HFFc6 (cell line): ENCODE measurements around the gene FOXP1. TPM values are rescaled to one million over a fixed set of nuclear protein-coding genes. Genes with fewer than 3 reads are reported as not detected.

Experiments used
- DNase-seq: peaks from one replicate; pipeline ENCODE4 v3.0.0-alpha.2; 2018
- H3K27ac Mint-ChIP-seq: 2 replicates; pipeline ENCODE4 v1.8.0; 2020; ENCODE audit warnings: mild to moderate bottlenecking, mixed read lengths
- H3K27me3 Mint-ChIP-seq: 2 replicates; pipeline ENCODE4 v1.8.0; 2021; ENCODE audit warnings: mild to moderate bottlenecking, moderate library complexity, mixed read lengths; ENCODE audit not compliant: insufficient read depth
- H3K36me3 Mint-ChIP-seq: 2 replicates; pipeline ENCODE4 v1.8.0; 2021; ENCODE audit warnings: low read depth, mixed read lengths
- H3K4me1 Mint-ChIP-seq: 2 replicates; pipeline ENCODE4 v1.8.0; 2020; ENCODE audit warnings: low read depth, mixed read lengths
- H3K4me3 Mint-ChIP-seq: 2 replicates; pipeline ENCODE4 v1.8.0; 2020; ENCODE audit warnings: mild to moderate bottlenecking, moderate library complexity, mixed read lengths
- H3K9me3 Mint-ChIP-seq: 2 replicates; pipeline ENCODE4 v1.8.0; 2020; ENCODE audit warnings: mild to moderate bottlenecking, mixed read lengths
- total RNA-seq, 6 experiments: library from RNA; stranded (reverse); fragmentation: NEBNext Ultra II Directional; extraction: Animal tissue kit (Norgen Biotek cat#: 25700); gene quantifications; 2 replicates in 1 of 6; 3 replicates in 5 of 6; pipeline ENCODE4 v1.2.3, GENCODE V29; 2021
- TF ChIP-seq, protein P1 (sequence below): fragments of 200-600 bp; sonication (generic); IDR thresholded peaks from 2 replicates; pipeline ENCODE4 v1.5.0; 2021; ENCODE audit warnings: antibody characterized with exemption, mild to moderate bottlenecking

Gene FOXP1
- total RNA-seq, 6 experiments from 2014 or later = 32.2 to 59.3 (median 52.0) TPM

DNA sequence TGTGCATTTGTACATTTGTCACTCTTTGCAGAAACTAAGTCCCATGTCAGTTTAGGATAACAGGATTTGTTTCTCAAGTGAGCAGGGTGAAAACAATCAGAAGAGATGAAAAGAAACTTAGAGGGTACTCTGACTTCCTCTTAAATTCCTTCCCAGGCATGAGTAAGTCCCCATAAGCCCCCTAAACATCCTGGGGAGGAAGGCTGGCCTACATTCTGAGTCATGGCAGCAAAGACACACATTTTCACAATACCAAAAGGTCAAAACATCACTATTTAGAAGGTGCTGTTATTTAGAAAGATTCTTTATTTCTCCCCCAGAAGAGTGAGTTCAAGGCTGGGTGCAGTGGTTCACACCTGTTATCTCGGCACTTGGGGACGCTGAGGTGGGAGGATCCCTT lies 7.6 kb upstream of the FOXP1 start:
- no peak for DNase-seq
- Mint-ChIP-seq H3K27ac (no peak overlapping the region; the same call in 1 of the 2 replicates), H3K36me3 (0 out of 2 replicates have a peak, but pooled peaks cover 6% of the 10 kb centered on the region), H3K4me3 (no peak overlapping the region), H3K27me3 (no peaks in the 10 kb centered on the region; the same call in 1 of the 2 replicates), H3K4me1 (peaks cover 37% of the 10 kb centered on the region), H3K9me3 (no peaks in the 10 kb centered on the region)
- TF ChIP-seq, protein P1, sequence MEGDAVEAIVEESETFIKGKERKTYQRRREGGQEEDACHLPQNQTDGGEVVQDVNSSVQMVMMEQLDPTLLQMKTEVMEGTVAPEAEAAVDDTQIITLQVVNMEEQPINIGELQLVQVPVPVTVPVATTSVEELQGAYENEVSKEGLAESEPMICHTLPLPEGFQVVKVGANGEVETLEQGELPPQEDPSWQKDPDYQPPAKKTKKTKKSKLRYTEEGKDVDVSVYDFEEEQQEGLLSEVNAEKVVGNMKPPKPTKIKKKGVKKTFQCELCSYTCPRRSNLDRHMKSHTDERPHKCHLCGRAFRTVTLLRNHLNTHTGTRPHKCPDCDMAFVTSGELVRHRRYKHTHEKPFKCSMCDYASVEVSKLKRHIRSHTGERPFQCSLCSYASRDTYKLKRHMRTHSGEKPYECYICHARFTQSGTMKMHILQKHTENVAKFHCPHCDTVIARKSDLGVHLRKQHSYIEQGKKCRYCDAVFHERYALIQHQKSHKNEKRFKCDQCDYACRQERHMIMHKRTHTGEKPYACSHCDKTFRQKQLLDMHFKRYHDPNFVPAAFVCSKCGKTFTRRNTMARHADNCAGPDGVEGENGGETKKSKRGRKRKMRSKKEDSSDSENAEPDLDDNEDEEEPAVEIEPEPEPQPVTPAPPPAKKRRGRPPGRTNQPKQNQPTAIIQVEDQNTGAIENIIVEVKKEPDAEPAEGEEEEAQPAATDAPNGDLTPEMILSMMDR = no peak

DNA sequence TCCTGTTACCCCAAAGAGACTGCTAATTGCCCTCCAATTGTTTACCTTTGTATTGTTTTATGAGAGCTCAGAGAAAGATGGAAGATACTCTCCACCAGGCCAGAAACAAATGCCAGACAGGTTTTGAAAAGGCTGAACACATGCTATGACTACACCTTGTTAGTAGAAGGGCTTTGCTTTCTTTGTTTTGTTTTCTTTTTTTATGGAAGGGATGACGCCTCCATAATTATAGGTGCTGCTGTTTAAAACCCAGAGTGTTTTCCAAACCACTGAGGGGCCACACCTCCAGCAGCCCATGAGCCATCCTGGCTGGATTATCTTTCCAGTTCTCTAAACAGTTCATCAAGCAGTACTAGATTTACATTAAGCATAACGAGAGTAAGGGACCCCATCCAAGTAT lies 5.6 kb upstream of the FOXP1 start:
- no peaks in the 10 kb centered on the region; the same call in 1 of the 2 replicates for H3K27me3 Mint-ChIP-seq
- TF ChIP-seq, protein P1 = no peak
- no peaks in the 10 kb centered on the region for H3K36me3 Mint-ChIP-seq
- no peak overlapping the region for H3K4me3 Mint-ChIP-seq
- H3K27ac Mint-ChIP-seq = no peak overlapping the region
- no peaks in the 10 kb centered on the region for H3K9me3 Mint-ChIP-seq
- DNase-seq = no peak
- peaks cover 56% of the 10 kb centered on the region for H3K4me1 Mint-ChIP-seq

DNA sequence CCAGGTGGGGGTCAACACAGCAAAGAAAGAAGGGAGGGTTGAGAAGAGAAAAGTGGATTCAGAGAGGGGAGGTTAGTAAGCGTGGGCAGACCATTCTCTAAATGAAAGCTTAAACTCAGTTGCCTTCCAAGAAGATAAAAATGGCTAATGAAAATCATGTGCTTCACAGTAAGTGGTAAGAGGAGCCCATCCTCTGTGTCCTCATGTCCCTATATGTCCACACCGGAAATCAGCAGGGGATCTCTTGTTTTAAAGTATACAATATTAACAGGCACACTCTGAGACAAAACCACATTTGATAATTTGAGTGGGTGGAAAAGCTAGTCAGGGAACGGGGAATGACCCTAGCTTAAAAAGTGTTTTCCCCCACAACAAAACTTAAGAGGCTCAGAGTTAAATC lies 4.4 kb upstream of the FOXP1 start:
- H3K9me3 Mint-ChIP-seq = no peaks in the 10 kb centered on the region
- no peak for DNase-seq
- H3K4me1 Mint-ChIP-seq = peaks cover 57% of the 10 kb centered on the region
- no peak overlapping the region for H3K4me3 Mint-ChIP-seq
- H3K27me3 Mint-ChIP-seq = no peaks in the 10 kb centered on the region; the same call in 1 of the 2 replicates
- TF ChIP-seq, protein P1 = no peak
- H3K36me3 Mint-ChIP-seq = no peaks in the 10 kb centered on the region
- H3K27ac Mint-ChIP-seq = no peak overlapping the region; the same call in 1 of the 2 replicates

DNA sequence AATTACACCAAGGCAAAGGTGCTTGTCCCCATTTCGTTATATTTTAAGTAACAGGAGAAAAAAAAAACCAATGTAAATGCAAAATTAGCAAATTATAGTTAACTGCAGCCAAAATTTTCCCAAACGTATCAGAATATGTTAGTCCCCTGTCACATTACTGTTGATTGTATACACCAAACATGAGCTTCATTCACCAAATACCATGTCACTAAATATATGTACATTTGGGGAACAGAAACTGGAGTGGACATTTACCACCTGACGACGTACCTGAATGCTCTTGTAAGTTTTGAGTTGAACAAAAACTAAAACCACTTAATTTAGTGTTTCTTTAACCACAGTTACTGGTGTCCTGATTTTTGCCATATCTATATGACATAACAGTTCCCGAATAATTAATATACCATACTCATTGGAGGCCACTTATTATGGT lies 3.3 kb upstream of the FOXP1 start:
- H3K4me3 Mint-ChIP-seq = no peak overlapping the region
- H3K4me1 Mint-ChIP-seq = peaks cover 56% of the 10 kb centered on the region
- H3K27me3 Mint-ChIP-seq = no peaks in the 10 kb centered on the region; the same call in 1 of the 2 replicates
- no peak overlapping the region for H3K27ac Mint-ChIP-seq
- no peaks in the 10 kb centered on the region for H3K9me3 Mint-ChIP-seq
- H3K36me3 Mint-ChIP-seq = no peaks in the 10 kb centered on the region
- DNase-seq = no peak
- TF ChIP-seq, protein P1 = peak; percentile 57

DNA sequence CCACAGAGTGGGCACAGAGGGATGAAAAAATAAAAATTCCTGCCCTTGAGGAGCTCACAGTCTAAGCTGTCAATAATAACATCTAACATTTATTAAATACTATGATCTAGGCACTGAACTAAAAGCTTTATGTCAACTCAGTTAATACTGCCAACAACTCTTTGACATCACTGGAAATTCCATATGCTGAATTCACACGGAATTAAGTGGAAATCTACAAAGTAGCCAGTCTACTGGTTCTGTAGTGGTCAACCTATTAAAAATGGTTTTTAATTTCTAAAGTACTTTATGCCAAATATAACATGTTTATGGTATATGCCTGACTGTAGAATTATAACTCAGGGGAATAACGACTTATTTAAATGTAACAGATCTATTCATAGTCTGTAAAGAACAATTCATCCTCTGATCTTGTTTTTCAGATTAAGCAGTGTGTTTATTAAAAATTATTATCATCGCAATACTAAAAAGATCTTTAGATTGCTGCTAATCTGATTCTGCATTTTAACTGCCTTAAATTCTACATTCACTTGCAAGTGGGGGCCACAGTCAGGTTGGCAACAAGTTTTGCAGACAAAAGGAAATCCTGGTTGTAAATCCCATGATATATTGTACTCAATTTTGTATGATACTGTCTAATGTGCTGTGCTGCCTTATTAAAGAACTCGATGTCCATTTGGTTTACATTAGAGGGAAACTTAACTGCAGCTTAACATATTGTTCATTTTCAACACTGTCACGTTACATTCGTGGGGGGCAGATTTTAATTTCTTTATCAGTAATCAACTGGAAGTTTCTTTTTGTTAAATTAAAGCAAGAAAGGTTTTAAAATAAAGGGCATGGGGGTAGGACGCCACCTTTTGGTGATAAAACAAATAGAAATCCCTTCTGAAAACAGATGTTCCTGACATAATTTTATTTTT lies 2.6 kb upstream of the FOXP1 start:
- DNase-seq = peak; percentile 32
- TF ChIP-seq, protein P1 = peak; percentile 90
- Mint-ChIP-seq H3K4me3 (peak overlapping the region; percentile 61), H3K27ac (peak overlapping the region; percentile 89), H3K9me3 (no peaks in the 10 kb centered on the region), H3K36me3 (no peaks in the 10 kb centered on the region), H3K27me3 (no peaks in the 10 kb centered on the region; the same call in 1 of the 2 replicates), H3K4me1 (peaks cover 50% of the 10 kb centered on the region)
